ENCODE data around the gene MICAL1.

Gene MICAL1, protein sequence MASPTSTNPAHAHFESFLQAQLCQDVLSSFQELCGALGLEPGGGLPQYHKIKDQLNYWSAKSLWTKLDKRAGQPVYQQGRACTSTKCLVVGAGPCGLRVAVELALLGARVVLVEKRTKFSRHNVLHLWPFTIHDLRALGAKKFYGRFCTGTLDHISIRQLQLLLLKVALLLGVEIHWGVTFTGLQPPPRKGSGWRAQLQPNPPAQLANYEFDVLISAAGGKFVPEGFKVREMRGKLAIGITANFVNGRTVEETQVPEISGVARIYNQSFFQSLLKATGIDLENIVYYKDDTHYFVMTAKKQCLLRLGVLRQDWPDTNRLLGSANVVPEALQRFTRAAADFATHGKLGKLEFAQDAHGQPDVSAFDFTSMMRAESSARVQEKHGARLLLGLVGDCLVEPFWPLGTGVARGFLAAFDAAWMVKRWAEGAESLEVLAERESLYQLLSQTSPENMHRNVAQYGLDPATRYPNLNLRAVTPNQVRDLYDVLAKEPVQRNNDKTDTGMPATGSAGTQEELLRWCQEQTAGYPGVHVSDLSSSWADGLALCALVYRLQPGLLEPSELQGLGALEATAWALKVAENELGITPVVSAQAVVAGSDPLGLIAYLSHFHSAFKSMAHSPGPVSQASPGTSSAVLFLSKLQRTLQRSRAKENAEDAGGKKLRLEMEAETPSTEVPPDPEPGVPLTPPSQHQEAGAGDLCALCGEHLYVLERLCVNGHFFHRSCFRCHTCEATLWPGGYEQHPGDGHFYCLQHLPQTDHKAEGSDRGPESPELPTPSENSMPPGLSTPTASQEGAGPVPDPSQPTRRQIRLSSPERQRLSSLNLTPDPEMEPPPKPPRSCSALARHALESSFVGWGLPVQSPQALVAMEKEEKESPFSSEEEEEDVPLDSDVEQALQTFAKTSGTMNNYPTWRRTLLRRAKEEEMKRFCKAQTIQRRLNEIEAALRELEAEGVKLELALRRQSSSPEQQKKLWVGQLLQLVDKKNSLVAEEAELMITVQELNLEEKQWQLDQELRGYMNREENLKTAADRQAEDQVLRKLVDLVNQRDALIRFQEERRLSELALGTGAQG

DNA sequence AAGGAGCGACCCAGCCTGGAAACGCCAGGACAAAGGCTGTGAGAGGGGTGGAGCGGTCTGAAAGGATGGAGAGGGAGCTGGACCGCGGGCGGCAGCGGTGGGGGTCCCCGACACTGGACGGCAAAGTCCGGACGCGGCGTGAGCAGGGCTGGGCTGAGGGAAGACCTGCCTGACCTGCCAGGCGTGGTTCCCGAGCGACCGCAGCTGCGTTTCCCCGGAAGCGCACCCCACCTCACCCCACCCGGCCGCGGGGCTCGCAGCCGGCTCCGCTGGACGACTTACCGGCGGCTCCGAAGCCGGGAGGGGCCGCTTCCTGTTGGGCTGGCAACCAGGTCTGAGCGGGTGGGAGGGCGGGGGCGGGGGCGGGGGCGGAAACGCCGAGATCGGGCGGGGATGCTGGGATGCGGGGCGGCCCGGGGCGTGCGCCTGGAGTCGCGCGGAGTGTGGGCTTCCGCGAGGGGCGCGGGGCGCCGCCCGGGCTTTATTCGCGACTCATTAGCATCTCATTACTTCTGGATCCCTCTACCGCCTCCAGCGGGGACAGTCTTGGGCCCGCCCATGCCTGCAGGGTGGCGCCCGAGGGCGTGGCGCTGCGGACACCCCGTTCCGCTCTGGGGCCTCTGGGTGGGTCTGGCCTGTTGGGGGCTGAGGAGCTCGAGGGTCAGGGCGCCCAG is at the start of gene MICAL1:
Gene MICAL1 (minus strand): TSS at position 336 of the 674 bp plus-strand sequence. CDS start 1,576 bp downstream, outside the sequence.
- peak; percentile 71 for DNase-seq

DNA sequence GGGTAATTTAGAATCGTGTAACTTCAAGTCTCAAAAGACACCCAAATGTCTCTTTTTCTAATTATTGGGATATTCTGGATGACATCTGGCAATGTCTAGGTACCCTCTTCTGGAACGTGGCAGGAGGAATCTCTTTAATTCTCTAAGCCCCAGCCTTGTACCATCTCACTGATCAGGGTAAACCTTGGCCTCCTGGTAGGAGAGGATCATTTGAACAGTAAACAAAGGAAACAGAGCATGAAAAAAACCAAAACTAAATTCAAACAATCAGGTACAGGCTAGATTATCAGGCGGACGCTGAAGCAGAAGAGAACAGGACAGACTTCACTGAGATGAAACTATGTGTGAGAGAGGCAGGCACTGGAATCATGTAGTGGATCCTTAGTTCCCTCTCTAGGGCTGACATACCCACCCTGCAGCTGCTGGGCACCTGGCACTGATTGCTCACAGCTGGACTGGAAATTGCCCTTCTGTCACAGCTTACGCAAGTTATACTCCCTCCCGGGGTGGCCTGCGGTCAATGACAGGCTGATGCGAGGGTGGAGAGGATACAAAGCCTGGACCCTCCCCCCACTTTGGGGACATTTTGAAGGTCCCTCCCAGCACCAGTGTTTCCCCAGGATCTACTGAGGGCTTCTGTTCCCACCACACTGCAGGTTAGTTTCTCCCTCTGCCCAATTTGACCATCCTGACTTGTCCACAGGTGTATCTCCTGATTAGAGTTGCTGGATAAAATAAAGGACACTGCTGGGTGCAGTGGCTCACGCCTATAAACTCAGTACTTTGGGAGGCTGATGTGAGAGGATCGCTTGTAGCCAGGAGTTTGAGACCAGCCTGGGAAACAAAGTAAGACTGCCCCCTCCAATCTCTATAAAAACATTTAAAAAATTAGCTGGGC is 48.0 kb upstream of the MICAL1 start:
- DNase-seq = no peak

DNA sequence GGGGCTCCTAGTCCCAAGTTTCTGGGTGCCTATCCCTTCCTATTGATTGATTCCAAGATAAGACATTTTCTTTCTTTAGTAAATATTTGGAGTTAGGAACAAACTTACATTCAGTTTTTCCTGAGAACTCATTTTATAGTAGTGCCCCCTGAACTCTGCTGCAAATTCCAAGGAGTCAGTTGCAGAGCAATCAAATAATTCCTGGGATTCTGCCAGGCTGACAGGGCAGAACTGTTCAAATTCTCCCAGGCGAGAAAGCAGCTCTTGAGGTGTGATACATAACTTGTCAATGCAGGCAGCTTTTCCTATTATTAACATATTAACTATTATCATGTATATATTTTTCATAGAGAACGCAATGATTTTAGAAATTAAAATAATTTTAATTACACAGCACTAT is 43.4 kb upstream of the MICAL1 start:
- DNase-seq = no peak

DNA sequence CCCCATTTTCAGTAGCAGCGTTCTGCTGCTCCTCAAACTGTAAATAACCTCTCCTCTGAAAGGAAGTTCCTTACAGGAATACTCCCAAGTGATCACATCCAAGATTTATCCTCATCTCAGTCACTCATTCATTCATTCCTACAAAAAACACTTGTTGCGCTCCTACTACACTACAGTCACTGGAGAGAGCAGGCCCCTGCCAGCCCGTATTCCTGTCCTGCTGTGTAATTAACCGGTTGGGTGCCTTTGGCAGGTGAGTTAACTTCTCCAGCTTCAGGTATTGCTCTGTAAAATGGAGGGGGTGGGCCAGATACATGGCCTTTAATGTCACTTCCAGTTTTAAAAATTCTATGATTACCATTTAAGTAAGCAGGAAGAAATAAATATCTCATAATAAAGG is 42.5 kb upstream of the MICAL1 start:
- DNase-seq = no peak

DNA sequence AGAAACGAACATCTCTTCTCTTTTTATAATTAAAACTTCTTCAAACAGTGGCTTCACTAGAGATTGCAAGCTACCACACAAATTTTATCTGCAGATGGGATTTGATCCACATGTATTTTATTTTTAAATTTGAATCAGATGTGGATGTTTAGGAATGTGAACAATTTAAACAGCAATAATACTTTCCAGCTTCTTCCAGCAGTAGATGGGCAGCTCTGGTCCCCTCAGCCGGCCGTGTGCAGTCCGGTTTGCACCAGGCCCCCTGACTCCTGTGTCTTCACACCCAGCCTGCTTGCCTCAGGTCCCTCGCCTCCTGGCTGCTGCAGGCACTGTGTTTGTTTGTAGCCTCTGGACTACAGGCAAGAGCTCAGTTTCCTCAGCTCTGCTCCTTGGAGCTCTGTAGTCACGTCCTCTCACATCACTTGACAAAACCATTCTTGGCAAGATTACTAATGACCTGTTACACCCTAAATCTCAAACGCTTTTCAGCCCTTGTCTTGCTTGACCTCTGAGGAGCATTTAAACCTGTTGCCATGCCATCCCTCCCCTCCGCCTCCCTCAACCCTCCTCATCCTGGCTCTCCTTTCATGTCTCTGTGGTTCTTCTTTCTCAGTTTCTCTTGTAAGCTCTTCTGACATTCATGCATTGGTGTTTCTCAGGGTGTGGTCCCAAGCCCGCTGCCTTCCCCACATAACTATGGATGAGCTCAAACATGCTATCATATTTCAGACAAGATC is 40.6 kb upstream of the MICAL1 start:
- DNase-seq = no peak

DNA sequence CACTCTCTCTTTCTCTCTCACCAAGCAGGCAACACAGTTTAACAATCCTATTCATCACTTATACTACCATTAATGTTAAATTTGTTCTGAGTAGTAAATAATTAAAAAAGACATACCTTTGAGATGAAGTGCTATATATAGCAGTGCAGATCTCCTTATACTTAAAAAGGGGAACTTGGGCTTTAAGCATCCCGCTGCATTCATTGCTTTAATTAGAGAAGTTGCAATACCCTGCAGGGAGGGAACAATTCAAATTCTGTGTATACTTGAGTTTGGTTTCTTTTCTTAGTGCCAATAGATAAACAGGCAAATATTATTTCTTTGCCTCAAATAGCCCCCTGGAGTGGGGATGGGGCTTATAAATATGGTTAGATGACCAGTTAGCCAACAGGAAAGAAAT is 38.3 kb upstream of the MICAL1 start:
- no peak for DNase-seq

DNA sequence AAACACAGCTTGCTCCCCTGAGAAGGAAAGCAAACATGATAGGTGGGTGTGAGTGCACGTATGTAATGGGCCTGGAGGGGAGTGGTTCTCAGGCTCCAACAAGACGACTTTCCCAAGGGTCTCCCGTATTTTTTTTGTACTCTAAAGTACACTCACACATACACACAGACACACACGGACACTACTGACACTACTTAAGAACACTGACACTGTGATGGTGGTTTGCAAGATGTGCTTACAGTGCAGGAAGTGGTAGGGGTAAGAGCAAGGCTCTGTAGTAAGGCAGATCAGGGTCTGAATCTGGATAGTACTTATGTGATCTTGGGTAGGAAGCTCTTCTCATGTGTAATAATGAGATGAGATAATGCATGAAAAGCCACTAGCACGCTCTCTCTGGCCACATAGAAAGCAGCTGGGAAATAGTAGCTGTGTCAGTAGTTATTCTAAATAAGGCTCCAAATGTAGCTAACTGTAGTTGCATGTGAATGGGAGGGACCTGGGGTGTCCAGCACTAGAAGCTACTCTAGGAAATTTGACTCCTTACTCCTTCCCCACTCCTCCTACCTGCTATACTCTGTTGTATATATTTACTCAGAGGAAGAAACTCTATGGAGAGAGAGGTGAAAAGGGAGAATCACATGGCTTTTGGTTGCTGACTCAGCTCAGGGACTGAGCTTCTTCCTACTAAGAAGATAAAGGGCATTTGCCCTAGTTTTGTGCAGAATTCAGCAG is 35.8 kb upstream of the MICAL1 start:
- DNase-seq = no peak

DNA sequence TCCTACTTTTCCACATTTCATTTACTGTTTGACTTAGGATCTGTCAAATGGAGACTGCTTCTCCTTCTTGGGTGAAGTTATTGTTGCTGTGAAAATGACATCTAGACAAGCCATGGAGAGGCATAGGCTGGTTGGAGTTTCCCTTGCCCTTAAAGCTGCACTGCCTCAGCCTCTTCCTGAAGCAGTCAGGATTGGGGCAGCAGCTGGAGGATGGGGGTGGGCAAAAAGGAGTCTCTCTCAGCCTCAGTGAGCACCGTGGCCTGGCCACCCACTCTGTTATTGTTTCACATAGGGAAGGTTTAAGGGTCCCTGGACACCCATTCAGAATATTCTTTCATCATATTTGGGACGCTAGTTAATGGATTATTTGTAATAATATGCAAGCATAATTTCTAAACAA is 35.1 kb upstream of the MICAL1 start:
- DNase-seq = no peak

DNA sequence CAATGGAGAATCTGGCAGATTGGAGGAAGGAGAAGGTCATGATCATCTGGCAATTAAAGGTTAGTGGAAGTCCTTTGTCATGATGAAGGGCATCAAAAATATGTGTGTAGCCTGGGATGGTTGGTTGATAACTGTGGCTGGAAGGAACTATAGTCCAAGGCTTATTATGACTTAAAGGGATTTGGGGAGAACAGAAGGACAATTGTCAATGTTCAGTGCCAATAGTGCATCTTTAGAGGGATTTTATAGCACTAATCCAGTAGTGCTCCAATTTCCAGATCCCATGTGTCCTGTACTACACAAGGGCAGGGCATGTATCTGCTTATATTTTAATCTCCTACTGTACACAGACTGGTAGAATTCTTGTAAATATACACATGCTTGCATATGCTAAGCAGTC is 32.4 kb upstream of the MICAL1 start:
- DNase-seq = no peak

DNA sequence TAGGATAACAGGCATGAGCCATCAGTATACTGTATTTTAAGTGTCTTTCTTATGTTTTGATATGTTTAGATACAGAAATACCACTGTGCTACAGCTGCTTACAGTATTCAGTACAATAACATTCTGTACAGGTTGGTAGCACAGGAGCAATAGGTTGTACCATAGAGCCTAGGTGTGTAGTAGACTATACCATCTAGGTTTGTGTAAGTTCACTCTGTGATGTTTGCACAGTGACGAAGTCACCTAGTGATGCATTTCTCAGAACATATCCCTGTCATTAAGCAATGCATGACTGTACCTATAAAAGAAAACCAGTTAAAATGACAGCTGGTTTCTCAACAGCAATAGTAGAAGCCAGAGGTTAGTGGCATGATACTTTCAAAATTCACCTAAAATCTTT is 30.5 kb upstream of the MICAL1 start:
- DNase-seq = no peak

DNA sequence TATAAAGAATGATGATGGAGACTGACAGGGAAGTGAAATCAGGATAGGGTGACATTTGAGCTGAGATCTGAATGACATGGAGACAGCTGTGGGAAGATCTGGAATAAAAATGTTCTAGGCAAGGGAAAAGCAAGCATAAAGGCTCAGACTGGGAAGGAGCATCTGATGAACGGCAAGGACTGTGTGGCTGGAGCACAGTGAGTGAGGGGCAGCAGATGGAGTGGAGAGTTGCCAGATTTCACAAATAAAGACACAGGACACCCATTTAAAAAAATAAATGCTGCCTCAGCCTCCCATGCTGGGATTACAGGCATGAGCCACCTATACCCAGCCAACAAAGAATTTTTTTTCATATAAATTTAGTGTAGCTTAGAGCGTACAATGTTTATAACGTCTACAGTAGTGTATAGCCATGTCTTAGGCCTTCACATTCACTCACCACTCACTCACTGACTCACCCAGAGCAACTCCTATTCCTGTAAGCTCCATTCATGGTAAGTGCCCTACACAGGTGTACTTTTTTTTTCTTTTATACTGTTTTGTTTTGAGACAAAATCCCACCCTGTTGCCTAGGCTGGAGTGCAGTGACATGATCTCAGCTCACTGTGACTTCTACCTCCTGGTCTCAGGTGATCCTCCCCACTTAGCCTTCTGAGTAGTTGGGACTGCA is 29.8 kb upstream of the MICAL1 start:
- DNase-seq = no peak

DNA sequence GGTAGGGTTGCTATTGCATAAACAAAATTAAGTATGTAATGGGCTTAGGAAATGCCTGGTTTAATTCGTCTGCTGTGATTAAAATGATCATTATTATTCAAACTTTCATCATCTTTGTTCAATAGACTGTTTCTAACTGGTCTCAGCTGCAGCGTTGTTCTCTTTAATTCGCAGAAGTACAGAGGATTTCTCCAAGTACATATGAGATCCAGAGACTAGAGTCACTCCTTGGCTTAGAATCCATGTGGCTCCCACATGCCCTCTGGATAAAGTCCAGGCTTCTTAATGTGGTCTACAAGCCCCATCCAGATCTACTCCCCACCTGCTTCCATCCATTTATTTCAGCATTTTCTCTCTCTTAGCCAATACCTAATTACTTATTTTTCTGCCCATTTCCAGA is 28.6 kb upstream of the MICAL1 start:
- no peak for DNase-seq

DNA sequence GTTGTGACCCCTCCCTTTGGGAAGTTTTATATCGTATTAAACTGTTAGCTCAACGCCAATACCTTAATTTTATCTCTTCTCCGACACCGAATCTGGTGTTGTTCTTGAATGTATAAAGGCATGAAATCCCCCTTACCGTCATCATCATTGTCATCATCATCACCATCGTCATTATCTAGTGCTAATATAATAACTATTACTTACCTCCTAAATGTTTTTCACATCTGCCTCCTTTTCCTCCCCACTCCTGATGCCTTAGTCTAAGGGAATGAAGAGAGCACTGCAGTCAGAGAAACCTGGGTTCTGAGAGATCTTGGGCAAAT is 28.1 kb upstream of the MICAL1 start:
- no peak for DNase-seq

DNA sequence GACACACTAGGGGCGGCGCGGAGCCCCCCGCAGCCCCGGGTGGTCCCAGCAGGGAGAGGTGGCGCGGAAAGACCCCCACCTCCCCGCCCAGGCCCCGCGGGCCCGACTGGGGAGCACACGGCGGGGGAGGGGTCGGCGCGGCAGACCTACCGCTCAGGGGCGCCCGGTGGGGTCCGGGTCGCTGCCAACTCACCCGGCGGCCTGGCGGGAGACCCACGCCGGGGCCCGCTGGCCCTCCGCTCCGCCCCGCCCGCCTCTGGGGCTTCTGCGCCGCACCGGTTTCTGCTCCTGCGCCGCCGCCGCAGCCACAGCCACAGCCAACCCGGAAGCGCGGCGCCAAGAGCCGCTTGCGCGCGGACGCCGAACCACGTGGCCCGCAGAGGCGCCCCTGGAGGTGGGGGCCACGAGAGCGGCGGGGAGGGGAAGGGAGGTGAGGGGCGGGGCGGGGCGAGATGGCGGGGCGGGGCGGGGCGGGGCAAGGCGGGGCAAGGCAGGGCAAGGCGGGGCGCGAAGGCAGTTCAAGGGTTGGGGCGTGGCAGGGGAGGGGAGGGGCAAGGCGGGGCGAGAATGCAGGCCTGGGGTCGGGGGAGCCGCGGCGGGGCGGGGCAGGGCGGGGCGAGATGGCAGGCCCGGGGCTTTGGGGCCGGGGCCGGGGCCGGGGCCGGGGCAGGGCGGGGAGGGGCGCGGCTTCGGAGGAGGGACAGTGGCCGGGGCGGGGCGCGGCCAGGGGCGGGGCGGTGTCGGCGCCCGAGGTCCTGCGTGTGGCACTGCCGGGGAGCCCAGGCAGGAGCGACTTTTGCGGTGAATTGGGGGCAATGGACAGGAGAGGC is 27.5 kb upstream of the MICAL1 start, which contains the start of gene ZBTB24:
Gene ZBTB24 (minus strand): TSS at position 315 of the 830 bp plus-strand sequence. CDS start 1,193 bp downstream, outside the sequence.
- DNase-seq = peak; percentile 75

DNA sequence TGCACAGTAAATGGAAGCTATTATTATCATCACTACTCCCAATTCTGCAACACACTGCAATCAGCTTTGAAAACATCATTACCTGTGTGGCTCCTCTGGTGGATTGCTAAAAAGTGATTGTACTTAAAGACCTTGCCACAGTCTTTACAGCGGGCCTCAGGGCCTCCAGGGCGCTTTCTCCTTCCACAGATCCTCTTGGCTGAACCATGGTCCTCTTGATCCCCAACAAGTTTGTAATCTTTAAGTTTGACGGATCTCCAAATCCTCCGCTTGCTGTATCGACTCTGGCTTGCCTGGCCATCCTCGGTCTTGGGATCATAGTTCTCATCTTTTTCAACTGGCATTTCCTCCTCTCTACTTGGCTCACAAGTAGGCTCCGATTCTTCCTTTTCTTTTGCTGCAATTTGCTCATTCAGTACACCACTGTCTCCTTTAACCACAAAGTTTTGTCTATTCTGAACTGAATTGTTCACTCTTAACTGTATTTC is 25.5 kb upstream of the MICAL1 start:
- no peak for DNase-seq

DNA sequence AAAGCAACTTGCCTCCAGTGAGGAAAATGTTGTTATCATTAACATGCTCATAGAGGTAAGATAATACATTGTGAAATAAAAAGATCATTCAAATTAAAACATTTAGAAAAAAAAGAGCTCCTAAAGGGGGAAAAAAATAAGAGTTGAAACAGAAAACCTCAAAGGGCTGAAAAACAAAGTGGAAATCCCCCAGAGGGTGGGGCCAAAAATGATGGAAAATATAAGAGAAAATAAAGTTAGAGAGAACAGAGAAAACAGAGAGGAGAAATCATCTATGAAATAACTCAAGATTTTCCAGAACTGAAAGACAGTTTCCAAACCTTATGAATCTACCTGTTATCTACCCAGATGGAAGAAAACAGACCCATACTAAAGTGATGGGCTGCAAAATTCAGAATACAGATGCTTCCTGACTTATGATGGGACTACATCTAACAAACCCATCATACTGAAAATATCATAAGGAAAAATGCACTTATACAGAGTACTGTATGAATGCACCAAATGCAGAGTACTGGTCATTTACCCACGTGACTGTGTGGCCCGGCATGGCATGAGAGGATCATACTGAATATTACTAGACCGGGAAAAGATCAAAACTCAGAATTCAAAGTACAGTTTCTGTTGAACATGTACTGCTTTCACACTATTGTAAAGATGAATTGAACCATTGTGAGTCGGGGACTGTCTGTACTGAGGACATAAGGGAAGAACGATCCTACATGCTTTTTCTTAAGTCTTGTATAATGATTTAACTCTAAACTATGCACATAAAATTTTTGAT is 23.5 kb upstream of the MICAL1 start:
- no peak for DNase-seq

DNA sequence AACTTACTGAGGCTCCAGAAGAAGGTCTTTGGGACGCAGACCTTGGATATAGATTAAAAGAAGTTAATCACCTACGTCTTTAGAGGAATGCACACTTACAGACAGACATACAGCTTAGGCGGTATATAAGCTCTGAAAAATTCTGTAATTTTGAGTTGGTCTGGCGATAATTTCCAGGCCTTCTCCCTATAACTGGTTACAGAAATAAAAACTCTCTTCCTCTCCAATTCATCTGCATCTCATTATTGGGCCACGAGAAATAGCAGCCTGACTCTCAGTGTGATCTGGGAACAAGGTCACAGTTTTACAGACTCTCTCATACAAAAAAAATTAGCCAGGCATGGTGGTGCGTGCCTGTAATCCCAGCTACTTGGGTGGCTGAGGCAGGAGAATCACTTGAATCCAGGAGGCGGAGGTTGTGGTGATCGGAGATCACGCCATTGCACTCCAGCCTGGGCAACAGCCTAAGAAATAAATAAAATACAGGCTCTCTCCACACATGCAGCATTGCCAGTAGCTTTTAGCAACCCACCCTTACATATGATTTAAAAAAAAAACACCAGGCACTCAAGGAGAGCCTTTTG is 22.7 kb upstream of the MICAL1 start:
- DNase-seq = no peak

DNA sequence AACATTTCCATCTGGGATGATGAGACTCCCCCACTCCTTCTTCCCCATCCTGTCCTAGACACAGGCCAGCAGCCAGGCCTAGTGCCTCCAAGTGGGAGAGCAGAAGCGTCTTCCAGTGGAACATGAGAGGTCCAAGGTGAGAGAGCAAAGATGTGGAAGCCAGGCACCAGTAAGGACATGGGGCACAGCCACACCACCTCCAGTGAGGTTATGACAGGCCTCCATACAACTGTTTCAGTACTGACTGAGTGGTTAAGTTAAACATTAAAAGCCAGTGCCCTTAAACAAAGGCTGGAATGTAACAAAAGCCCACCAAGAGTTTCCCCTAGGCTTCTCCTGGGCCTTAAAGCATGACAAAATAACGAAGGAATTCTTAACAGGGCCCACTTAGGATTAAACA is 22.2 kb upstream of the MICAL1 start:
- no peak for DNase-seq
